Fibroblast of skin of abdomen (primary cell): ENCODE results near the gene POLD1.
A peak's percentile ranks its signal among the peaks of the same experiment; 100 is the strongest.

Experiments used
- DNase-seq: peaks from one replicate; pipeline ENCODE4 v3.0.0-alpha.2; 2013

The POLD1 gene

DNA sequence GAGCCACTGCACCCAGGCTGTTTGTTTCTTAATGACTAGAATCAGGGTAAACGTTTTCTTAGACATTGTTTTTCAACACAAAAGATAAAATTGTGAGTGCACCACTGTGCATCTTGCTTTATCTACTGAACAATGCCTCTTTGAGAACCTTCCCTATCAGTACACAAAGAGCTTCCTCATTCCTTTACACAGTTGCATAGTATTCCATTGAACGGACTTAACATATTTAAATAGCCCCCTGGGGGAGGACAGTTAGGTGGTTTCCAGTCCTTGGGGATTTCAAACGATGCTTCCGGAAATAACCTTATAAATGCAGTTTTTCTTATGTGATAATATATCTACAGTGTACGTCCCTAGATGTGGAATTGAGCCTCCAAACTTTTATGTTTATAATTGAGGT, 8.6 kb downstream of the POLD1 start:
- no peak for DNase-seq

GRCh38 chr19:50393589-50393988, 9.4 kb downstream of the POLD1 start:
- DNase-seq = no peak

DNA sequence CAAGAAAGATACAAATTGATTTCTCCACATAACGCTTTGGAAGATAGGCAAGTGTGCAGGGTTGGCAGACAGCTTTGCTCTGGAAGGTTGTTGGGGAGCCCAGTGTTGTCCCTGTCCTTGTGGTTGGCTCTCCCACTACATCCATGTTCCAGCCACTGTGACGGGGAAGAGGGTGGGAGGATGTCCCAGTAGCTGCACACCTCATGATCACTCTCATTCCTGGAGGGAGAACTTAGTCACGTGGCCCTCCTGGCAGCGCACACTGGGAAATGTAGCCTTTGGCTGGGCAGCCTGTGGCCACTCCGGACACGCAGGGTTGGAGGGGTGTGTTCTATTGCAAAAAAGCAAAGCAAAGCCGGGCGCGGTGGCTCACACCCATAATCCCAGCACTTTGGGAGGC, 9.9 kb downstream of the POLD1 start:
- no peak for DNase-seq

GRCh38 chr19:50398675-50399367, 14.7 kb downstream of the POLD1 start:
- DNase-seq = no peak

DNA sequence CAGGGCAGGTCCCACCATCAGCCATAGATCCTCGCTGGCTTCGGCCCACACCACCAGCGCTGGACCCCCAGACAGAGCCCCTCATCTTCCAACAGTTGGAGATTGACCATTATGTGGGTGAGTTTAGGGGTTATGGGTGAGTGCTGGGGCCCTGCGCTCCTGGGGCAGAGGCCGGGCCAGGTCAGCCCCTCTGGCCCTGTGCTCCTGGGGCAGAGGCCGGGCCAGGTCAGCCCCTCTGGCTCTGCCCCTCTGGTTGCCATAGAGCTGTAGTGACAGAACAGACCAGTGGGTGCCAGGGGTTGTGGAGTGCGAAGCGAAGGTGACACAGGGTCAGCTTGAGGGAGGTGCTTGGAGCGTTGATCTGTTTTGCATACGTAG, 15.2 kb downstream of the POLD1 start:
- DNase-seq = no peak

- no peak for DNase-seq
Measured at GRCh38 chr19:50401605-50402450, 17.7 kb downstream of the POLD1 start.

DNA sequence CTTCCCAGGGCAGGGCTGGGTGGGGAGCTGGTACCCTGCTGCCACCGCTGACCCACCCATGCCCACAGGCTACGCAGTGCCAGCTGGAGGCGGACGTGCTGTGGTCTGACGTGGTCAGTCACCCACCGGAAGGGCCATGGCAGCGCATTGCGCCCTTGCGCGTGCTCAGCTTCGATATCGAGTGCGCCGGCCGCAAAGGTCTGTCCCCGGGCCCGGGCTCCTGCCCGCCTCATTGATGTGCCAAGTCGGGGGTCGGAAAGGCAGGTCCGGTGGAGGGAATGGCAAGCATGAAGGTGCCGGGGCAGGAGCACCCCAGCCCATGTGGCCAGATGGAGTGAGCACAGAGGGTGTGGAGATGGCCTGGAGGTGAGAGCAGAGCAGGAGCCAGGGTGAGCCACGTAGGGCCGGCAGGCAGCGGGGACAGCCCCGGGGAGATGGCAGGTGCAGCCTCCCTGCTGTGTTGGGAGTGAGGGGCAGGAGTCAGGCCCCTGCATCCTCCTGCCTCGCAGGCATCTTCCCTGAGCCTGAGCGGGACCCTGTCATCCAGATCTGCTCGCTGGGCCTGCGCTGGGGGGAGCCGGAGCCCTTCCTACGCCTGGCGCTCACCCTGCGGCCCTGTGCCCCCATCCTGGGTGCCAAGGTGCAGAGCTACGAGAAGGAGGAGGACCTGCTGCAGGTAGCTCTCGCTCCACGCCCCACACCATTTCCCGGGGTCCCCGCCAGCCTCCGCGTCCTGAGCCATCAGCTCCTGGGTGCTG, 18.6 kb downstream of the POLD1 start:
- DNase-seq = no peak

DNA sequence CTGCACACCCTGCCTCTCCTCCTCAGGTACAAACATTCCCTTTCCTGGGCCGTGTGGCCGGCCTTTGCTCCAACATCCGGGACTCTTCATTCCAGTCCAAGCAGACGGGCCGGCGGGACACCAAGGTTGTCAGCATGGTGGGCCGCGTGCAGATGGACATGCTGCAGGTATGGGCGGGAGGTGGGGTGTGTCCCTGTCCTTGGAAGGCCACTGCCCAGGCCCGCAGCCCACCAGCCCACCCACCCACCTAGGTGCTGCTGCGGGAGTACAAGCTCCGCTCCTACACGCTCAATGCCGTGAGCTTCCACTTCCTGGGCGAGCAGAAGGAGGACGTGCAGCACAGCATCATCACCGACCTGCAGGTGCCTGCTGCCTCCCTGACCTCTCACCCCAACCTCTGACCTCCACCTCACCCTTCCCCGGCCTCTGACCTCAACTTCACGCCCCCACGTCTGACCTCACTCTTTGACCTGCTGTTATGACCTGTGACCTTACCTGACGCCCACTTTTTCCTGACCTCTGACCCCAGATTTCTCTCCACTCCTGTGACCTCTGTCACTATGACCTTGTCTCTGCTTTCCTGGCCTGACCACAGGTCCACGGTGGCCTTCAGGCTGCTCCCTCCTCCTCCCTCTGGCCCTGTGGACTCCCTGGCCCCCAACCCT, 22.1 kb downstream of the POLD1 start:
- DNase-seq = no peak

- DNase-seq = no peak
Measured at GRCh38 chr19:50406829-50407228, 22.7 kb downstream of the POLD1 start.

GRCh38 chr19:50409347-50409746, 25.2 kb downstream of the POLD1 start:
- no peak for DNase-seq

- no peak for DNase-seq
Measured at GRCh38 chr19:50410109-50410508, 26.0 kb downstream of the POLD1 start.

GRCh38 chr19:50412419-50412818, 28.3 kb downstream of the POLD1 start:
- no peak for DNase-seq

GRCh38 chr19:50413096-50413495, 28.9 kb downstream of the POLD1 start:
- DNase-seq = no peak

DNA sequence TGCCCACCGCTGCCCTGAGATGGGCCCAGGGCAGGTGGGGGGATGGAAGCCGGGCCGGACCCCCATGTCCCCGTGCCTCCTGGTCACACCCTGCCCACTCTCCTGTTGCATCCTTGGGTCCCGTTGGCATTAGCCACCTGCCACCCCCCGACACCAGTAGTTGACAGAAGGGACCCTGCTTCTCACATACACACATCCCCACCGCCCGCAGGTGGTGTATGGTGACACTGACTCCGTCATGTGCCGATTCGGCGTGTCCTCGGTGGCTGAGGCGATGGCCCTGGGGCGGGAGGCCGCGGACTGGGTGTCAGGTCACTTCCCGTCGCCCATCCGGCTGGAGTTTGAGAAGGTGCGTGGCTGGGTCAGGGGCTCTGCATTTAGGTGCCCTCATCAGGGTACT, 29.4 kb downstream of the POLD1 start:
- no peak for DNase-seq

GRCh38 chr19:50414864-50415660, 30.9 kb downstream of the POLD1 start:
- DNase-seq = peak; percentile 48

GRCh38 chr19:50415661-50416033, 31.5 kb downstream of the POLD1 start:
- DNase-seq = no peak

- no peak for DNase-seq
Measured at GRCh38 chr19:50416034-50416977, 32.2 kb downstream of the POLD1 start.

DNA sequence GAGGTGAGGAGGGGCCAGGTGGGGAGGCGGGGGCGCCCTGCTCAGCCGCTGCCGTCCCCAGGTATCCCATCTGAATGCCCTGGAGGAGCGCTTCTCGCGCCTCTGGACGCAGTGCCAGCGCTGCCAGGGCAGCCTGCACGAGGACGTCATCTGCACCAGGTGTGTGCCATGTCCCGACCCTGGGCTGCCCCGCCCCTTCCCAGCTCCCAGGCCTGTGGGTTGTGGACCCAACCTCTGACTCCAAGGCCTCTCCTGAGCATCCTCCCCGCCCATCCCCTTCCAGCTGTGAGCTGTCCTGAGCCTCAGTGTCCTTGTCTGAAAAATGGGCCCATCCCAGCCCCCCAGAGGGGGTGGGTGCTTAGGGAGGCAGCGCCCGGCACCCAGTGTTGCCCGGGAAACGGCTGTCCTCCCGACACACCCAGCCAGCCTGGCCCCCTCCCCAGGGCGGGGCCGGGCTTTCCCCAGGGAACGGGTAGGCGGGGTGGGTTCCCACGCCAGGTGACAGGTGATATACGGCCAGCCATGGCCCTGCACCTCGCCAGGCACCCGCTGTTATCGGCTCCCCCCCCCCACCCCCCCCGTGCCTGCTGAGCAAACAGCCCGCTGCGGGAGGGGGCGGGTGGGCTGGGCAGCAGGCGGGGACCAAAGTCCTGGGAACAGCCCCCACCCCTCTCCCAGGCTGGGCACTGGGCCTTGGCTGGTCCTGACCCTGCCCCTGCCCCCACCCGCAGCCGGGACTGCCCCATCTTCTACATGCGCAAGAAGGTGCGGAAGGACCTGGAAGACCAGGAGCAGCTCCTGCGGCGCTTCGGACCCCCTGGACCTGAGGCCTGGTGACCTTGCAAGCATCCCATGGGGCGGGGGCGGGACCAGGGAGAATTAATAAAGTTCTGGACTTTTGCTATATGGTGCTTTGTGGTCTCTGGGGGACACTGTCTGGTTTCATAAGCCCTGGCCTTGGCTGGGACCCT, 33.2 kb downstream of the POLD1 start:
- no peak for DNase-seq

- no peak for DNase-seq
Measured at GRCh38 chr19:50418176-50419021, 34.3 kb downstream of the POLD1 start, which contains the start of gene SPIB. SPIB (plus strand) TSS chr19:50418938; CDS start chr19:50418963, 25 bp downstream.
